Mesenchymal stem cell (in vitro differentiated cells and primary cell): ENCODE data around the gene GNA12.

Source experiments
- DNase-seq: peaks from one replicate; pipeline ENCODE4 v3.0.0-alpha.2; 2013
- H2AFZ ChIP-seq: one replicate; pipeline ENCODE4 v1.6.1; 2013; ENCODE audit warnings: low read depth, mild to moderate bottlenecking, control low read depth, inconsistent platforms, low read length, moderate library complexity
- H2AK5ac ChIP-seq: 2 replicates; pipeline ENCODE4 v1.6.1; 2013; ENCODE audit warnings: low read length, moderate library complexity, mild to moderate bottlenecking, inconsistent platforms; ENCODE audit not compliant: severe bottlenecking
- H2BK120ac ChIP-seq: one replicate; pipeline ENCODE4 v1.6.1; 2013; ENCODE audit warnings: low read depth, mild to moderate bottlenecking, inconsistent platforms, low read length, moderate library complexity
- H2BK12ac ChIP-seq, 2 experiments: one replicate each; pipeline ENCODE4 v1.6.1; 2013; ENCODE audit warnings: inconsistent platforms in 2 of 2, low read length in 2 of 2, mild to moderate bottlenecking in 2 of 2, moderate library complexity in 2 of 2, control low read depth in 1 of 2
- H2BK15ac ChIP-seq: one replicate; pipeline ENCODE4 v1.6.1; 2013; ENCODE audit warnings: mild to moderate bottlenecking, low read depth, inconsistent platforms; ENCODE audit not compliant: poor library complexity, severe bottlenecking
- H2BK5ac ChIP-seq: 2 replicates; pipeline ENCODE4 v1.6.1; 2013; ENCODE audit warnings: low read depth, mild to moderate bottlenecking, low read length, control low read depth, inconsistent platforms; ENCODE audit not compliant: poor library complexity, severe bottlenecking
- H3K14ac ChIP-seq, 2 experiments: one replicate each; pipeline ENCODE4 v1.6.1; 2013; ENCODE audit warnings: inconsistent platforms in 2 of 2, low read length in 2 of 2, control low read depth in 1 of 2, mild to moderate bottlenecking in 1 of 2, moderate library complexity in 1 of 2
- H3K18ac ChIP-seq, 2 experiments: one replicate each; pipeline ENCODE4 v1.6.1; 2013; ENCODE audit warnings: inconsistent platforms in 2 of 2, low read length in 2 of 2, control low read depth in 1 of 2, low read depth in 1 of 2, mild to moderate bottlenecking in 1 of 2
- H3K23ac ChIP-seq, 2 experiments: one replicate each; pipeline ENCODE4 v1.6.1; 2013; ENCODE audit warnings: inconsistent platforms in 2 of 2, low read length in 2 of 2, mild to moderate bottlenecking in 2 of 2, moderate library complexity in 2 of 2, control low read depth in 1 of 2
- H3K27ac ChIP-seq: 2 replicates; pipeline ENCODE4 v1.5.1; 2013; ENCODE audit warnings: mild to moderate bottlenecking, moderate library complexity, low read length, control low read depth, inconsistent platforms; ENCODE audit not compliant: poor library complexity, severe bottlenecking
- H3K27me3 ChIP-seq, 2 experiments: 2 replicates each; pipeline versions ENCODE4 v1.6.1 to v1.7.0; 2013; ENCODE audit warnings: low read length in 2 of 2, mild to moderate bottlenecking in 2 of 2, moderate library complexity in 2 of 2, control low read depth in 1 of 2, inconsistent platforms in 1 of 2; ENCODE audit not compliant: control insufficient read depth in 1 of 2, insufficient read depth in 1 of 2
- H3K36me3 ChIP-seq, 2 experiments: 2 replicates each; pipeline versions ENCODE4 v1.6.1 to v1.7.0; 2013; ENCODE audit warnings: low read length in 2 of 2, control low read depth in 1 of 2, inconsistent platforms in 1 of 2, low read depth in 1 of 2, mild to moderate bottlenecking in 1 of 2; ENCODE audit not compliant: insufficient read depth in 2 of 2, control insufficient read depth in 1 of 2
- H3K4ac ChIP-seq, 2 experiments: one replicate each; pipeline ENCODE4 v1.6.1; 2013; ENCODE audit warnings: inconsistent platforms in 2 of 2, low read length in 2 of 2, mild to moderate bottlenecking in 2 of 2, moderate library complexity in 2 of 2, control low read depth in 1 of 2, low read depth in 1 of 2
- H3K4me1 ChIP-seq: 2 replicates; pipeline ENCODE4 v1.6.1; 2013; ENCODE audit warnings: low read depth, low read length, control low read depth; ENCODE audit not compliant: control insufficient read depth, insufficient read depth
- H3K4me2 ChIP-seq: 2 replicates; pipeline ENCODE4 v1.6.1; 2013; ENCODE audit warnings: low read length, mild to moderate bottlenecking, inconsistent platforms; ENCODE audit not compliant: poor library complexity, severe bottlenecking
- H3K4me3 ChIP-seq, 2 experiments: 2 replicates each; pipeline versions ENCODE4 v1.5.1 to v1.7.0; 2013; ENCODE audit warnings: low read length in 2 of 2, mild to moderate bottlenecking in 2 of 2, control low read depth in 1 of 2, low read depth in 1 of 2; ENCODE audit not compliant: insufficient read depth in 1 of 2
- H3K79me1 ChIP-seq: replicated peaks from 2 replicates; pipeline ENCODE4 v1.6.1; 2013; ENCODE audit warnings: mild to moderate bottlenecking, control low read depth, low read length, inconsistent platforms; ENCODE audit not compliant: poor library complexity, severe bottlenecking
- H3K9ac ChIP-seq: 2 replicates; pipeline ENCODE4 v1.7.0; 2013; ENCODE audit warnings: mild to moderate bottlenecking, low read length, moderate library complexity
- H3K9me3 ChIP-seq: 2 replicates; pipeline ENCODE4 v1.7.0; 2013; ENCODE audit warnings: mild to moderate bottlenecking, low read length; ENCODE audit not compliant: control insufficient read depth
- H4K8ac ChIP-seq: one replicate; pipeline ENCODE4 v1.6.1; 2013; ENCODE audit warnings: inconsistent platforms, mild to moderate bottlenecking, low read length, moderate library complexity
- H4K91ac ChIP-seq: one replicate; pipeline ENCODE4 v1.6.1; 2013; ENCODE audit warnings: mild to moderate bottlenecking, low read length, inconsistent platforms
- WGBS: methylation state at CpG from one replicate; pipeline ENCODE4 v1.1.7; 2013; ENCODE audit warnings: mixed read lengths; 5-methylcytosine and 5-hydroxymethylcytosine counted together

GNA12 gene

GRCh38 chr7:2864999-2865670 lies 21.0 kb upstream of the GNA12 start:
- Histone ChIP-seq H3K27ac (no peak overlapping the region), H3K27me3 (no peaks in the 10 kb centered on the region), H3K4me1 (peaks cover 24% of the 10 kb centered on the region), H3K18ac (peak overlapping the region; percentile 44 to 82), H2BK15ac (peak overlapping the region; percentile 60), H2BK5ac (no peak overlapping the region), H2AK5ac (no peak overlapping the region), H4K91ac (peak overlapping the region; percentile 74), H3K79me1 (no peaks in the 10 kb centered on the region), H3K9ac (no peak overlapping the region), H3K36me3 (no peaks in the 10 kb centered on the region), H3K4ac (peak overlapping the region; percentile 0 to 57), H2AFZ (no peak overlapping the region), H3K9me3 (no peaks in the 10 kb centered on the region), H3K14ac (no peak overlapping the region), H3K4me3 (no peak overlapping the region), H2BK12ac (peak overlapping the region; percentile 94 to 98), H2BK120ac (peak overlapping the region; percentile 56), H4K8ac (peak overlapping the region; percentile 89), H3K4me2 (no peak overlapping the region), H3K23ac (no peak overlapping the region)
- 66% methylated on average over 17 of the region's 17 CpGs for WGBS
- peak; percentile 78 for DNase-seq

DNA sequence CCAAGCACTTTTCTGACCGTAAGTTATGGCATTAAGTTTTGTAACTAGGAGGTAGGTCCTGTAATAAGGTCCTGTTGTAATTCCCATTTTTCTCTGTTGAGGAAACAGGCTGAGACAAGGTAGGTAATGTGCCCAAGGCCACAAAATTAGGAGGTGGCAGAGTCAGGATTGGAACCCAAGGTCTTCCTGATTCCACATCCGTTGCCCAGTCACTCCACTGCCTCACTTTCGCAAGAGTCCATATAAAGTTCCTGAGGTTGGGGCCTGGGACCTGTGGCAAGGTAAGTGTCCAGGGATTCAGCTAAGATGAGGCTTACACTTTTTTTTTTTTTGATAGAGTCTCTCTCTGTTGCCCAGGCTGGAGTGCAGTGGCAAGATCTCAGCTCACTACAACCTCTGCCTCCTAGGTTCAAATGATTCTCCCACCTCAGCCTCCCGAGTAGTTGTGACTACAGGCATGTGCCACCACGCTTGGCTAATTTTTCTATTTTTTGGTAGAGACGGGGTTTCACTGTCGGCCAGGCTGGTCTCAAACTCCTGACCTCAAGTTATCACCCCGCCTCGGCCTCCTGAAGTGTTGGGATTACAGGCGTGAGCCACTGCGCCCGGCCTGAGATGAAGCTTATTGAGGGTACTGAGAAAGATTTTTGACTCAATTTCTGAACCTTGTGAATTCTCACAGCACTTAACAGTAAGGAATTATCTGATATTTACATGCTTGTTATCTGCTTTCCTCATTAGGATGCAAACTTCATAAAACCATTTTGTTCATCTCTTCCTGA lies 20.3 kb upstream of the GNA12 start:
- no peaks in the 10 kb centered on the region for H3K9me3 ChIP-seq
- H3K4ac ChIP-seq: peak overlapping the region; percentile 48 to 85
- peak overlapping the region; percentile 86 for H2BK15ac ChIP-seq
- no peak overlapping the region for H3K4me2 ChIP-seq
- H3K18ac ChIP-seq: peak overlapping the region; percentile 93 to 98
- no peak overlapping the region for H2AFZ ChIP-seq
- no peaks in the 10 kb centered on the region for H3K79me1 ChIP-seq
- H3K14ac ChIP-seq: peak overlapping the region in 1 of 2 experiments; percentile 44
- H3K27me3 ChIP-seq: no peaks in the 10 kb centered on the region
- no peak overlapping the region for H3K23ac ChIP-seq
- peak overlapping the region; percentile 96 for H3K27ac ChIP-seq
- 83% methylated on average over 8 of the region's 12 CpGs for WGBS
- H2BK5ac ChIP-seq: peak overlapping the region; percentile 19
- H2AK5ac ChIP-seq: peak overlapping the region; percentile 11
- peak overlapping the region in 1 of 2 experiments; percentile 65 for H3K4me3 ChIP-seq
- DNase-seq: no peak
- peaks cover 23% of the 10 kb centered on the region for H3K4me1 ChIP-seq
- H4K91ac ChIP-seq: peak overlapping the region; percentile 96
- peak overlapping the region; percentile 94 to 98 for H2BK12ac ChIP-seq
- H3K36me3 ChIP-seq: no peaks in the 10 kb centered on the region
- H3K9ac ChIP-seq: peak overlapping the region; percentile 90
- peak overlapping the region; percentile 89 for H2BK120ac ChIP-seq
- peak overlapping the region; percentile 94 for H4K8ac ChIP-seq

GRCh38 chr7:2863461-2864066 lies 19.5 kb upstream of the GNA12 start:
- WGBS: 4% methylated on average over 8 of the region's 18 CpGs
- H3K27ac ChIP-seq: peak overlapping the region; percentile 96
- peak overlapping the region; percentile 77 for H2BK5ac ChIP-seq
- no peak overlapping the region for H2AFZ ChIP-seq
- H3K4me3 ChIP-seq: peak overlapping the region in 1 of 2 experiments; percentile 65
- peak overlapping the region; percentile 100 for H3K4ac ChIP-seq
- H3K9me3 ChIP-seq: no peaks in the 10 kb centered on the region
- peak overlapping the region; percentile 40 for H3K4me2 ChIP-seq
- H3K23ac ChIP-seq: no peak overlapping the region
- H2BK15ac ChIP-seq: no peak overlapping the region
- peak overlapping the region; percentile 100 for H2BK120ac ChIP-seq
- H3K4me1 ChIP-seq: peaks cover 23% of the 10 kb centered on the region
- H3K36me3 ChIP-seq: no peaks in the 10 kb centered on the region
- peak overlapping the region; percentile 65 to 97 for H2BK12ac ChIP-seq
- no peak overlapping the region for H2AK5ac ChIP-seq
- H4K91ac ChIP-seq: peak overlapping the region; percentile 100
- peak; percentile 100 for DNase-seq
- peak overlapping the region; percentile 100 for H4K8ac ChIP-seq
- no peaks in the 10 kb centered on the region for H3K27me3 ChIP-seq
- peak overlapping the region; percentile 90 for H3K9ac ChIP-seq
- H3K79me1 ChIP-seq: no peaks in the 10 kb centered on the region
- H3K14ac ChIP-seq: no peak overlapping the region
- H3K18ac ChIP-seq: peak overlapping the region; percentile 99 to 100
